Lower lobe of right lung (tissue), 2 donors: Measurements from ENCODE around the gene MGAT3. TPM values are rescaled to one million over a fixed set of nuclear protein-coding genes. Genes with fewer than 3 reads are reported as not detected.

Source experiments
- ATAC-seq, 2 donors: fragments of 200-7000 bp; cut with Tn5 transposase; one replicate each; pipeline ENCODE4 v1.9.1; 2020 to 2022; ENCODE audit warnings: mild to moderate bottlenecking in 2 of 2, moderate library complexity in 2 of 2
- DNase-seq: peaks from one replicate; pipeline ENCODE4 v3.0.0-alpha.2; 2020
- H3K27ac ChIP-seq: fragments of 200-600 bp; one replicate; pipeline ENCODE4 v1.8.0; 2022
- H3K27me3 ChIP-seq: fragments of 200-600 bp; one replicate; pipeline ENCODE4 v1.8.0; 2022; ENCODE audit warnings: low read depth
- H3K36me3 ChIP-seq: fragments of 200-600 bp; one replicate; pipeline ENCODE4 v1.8.0; 2022; ENCODE audit warnings: mild to moderate bottlenecking
- H3K4me1 ChIP-seq: fragments of 200-600 bp; one replicate; pipeline ENCODE4 v1.8.0; 2022
- H3K4me3 ChIP-seq: fragments of 200-600 bp; one replicate; pipeline ENCODE4 v1.8.0; 2022; ENCODE audit warnings: mild to moderate bottlenecking
- H3K9me3 ChIP-seq: fragments of 200-600 bp; one replicate; pipeline ENCODE4 v1.8.0; 2022
- CTCF ChIP-seq: fragments of 200-600 bp; IDR thresholded peaks from one replicate; pipeline ENCODE4 v1.8.0; 2022; ENCODE audit warnings: antibody characterized with exemption, mild to moderate bottlenecking
- intact Hi-C: fragments of 100-400 bp; cut with DNase I; formaldehyde crosslinking; loops from one replicate; pipeline ENCODE4 v1.11.0; 2022
- total RNA-seq: library from RNA; stranded (reverse); fragmentation: NEBNext Ultra II Directional; extraction: Animal tissue kit (Norgen Biotek cat#: 25700); gene quantifications from one replicate; pipeline ENCODE4 v1.2.1, GENCODE V29; 2021
- donor health status: DM: no; HTN: yes; CAD: no; lungs with severe emphysema.

Gene MGAT3
- total RNA-seq, 1 donor from 2014 or later = 41.5 TPM

GRCh38 chr22:39443398-39443797 lies 13.4 kb upstream of the MGAT3 start:
- ATAC-seq (no peak), DNase-seq (no peak)
- intact Hi-C loops = no loop called here
- Histone ChIP-seq H3K36me3 (no peaks in the 10 kb centered on the region), H3K27ac (no peak overlapping the region), H3K27me3 (peaks cover 26% of the 10 kb centered on the region), H3K4me3 (no peak overlapping the region), H3K9me3 (no peaks in the 10 kb centered on the region), H3K4me1 (peaks cover 5% of the 10 kb centered on the region)
- TF ChIP-seq CTCF = no peak

DNA sequence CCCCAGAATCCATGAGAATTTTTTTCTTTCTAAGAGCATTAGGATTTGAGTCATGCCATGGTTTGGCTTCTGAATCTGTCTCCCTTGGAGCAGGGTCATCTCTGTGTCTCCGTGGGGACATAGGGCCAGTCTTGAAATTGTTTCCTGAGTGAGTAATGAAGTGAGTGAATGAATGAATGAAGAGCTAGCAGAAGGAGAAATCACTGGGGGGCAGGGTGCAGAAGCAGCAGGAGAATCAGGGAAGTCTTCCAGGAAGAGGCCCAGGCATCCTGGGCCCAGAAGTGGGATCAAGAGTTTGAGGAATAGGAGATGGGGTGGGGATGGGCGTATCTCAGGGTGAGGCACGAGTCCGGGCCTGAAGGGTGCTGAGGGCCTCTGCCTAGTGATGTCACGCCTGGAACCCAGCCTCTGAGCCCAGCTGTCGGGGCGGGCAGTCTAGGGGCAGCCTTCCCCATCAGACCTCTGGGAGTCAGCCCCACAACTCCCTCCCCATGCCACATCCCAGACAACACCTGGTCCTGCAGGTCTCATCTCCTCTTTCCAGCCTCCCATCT lies 12.5 kb upstream of the MGAT3 start:
- H3K36me3 ChIP-seq = no peaks in the 10 kb centered on the region
- H3K27ac ChIP-seq = no peak overlapping the region
- intact Hi-C loops = no loop called here
- DNase-seq (no peak), ATAC-seq (no peak)
- H3K4me1 ChIP-seq = peaks cover 5% of the 10 kb centered on the region
- H3K27me3 ChIP-seq = peaks cover 26% of the 10 kb centered on the region
- no peak for TF ChIP-seq CTCF
- no peaks in the 10 kb centered on the region for H3K9me3 ChIP-seq
- H3K4me3 ChIP-seq = no peak overlapping the region

DNA sequence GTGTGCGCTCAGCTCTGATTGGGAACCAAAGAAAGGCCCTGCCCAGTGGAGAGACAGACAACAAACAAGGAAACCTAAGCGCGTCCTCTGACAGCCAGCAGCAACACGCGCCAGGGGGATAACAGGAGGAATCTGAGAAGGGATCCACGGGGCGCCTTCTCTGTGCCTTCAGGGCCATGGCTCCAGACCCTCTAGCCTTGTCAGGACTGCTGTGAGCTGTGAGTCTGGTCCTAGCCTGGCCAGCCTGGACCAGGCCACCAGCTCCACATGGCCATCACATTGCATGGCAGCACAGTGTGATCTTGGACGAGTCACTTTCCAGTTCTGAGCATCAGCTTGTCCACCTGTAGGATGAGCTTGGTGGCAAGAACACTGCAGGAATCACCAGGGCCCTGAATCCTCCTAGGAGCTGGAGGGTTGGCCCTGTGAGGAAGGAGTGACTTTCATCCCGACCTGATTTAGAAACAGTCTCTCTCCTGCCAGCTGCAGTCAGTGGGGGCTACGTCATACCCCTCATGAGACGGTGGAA lies 11.8 kb upstream of the MGAT3 start:
- intact Hi-C loops = no loop called here
- H3K9me3 ChIP-seq = no peaks in the 10 kb centered on the region
- H3K4me3 ChIP-seq = no peak overlapping the region
- H3K27ac ChIP-seq = no peak overlapping the region
- TF ChIP-seq CTCF = no peak
- DNase-seq (no peak), ATAC-seq (no peak)
- no peaks in the 10 kb centered on the region for H3K36me3 ChIP-seq
- peaks cover 21% of the 10 kb centered on the region for H3K27me3 ChIP-seq
- peaks cover 5% of the 10 kb centered on the region for H3K4me1 ChIP-seq

DNA sequence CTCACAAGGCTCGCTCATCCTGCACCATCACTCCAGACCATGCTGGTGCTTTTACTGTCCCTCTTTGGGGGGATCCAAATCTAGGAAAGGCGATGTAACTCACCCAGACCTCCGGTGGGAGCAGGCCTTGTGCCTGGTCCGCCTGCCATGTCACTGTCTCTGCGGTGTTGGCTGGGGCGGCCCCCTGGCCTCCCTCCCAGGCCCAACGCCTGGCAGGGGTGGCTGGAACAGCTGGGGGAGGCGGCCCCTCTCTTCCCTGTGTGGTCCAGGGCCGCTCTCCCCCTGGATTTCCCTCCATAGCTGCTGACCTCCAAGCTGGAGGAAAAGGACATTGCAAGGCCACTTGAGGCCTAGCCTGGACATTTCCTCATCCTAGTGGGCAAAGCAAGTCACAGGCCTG lies 11.1 kb upstream of the MGAT3 start:
- ATAC-seq = no peak
- H3K4me1 ChIP-seq = peaks cover 5% of the 10 kb centered on the region
- H3K4me3 ChIP-seq = no peak overlapping the region
- intact Hi-C loops = no loop called here
- peaks cover 15% of the 10 kb centered on the region for H3K27me3 ChIP-seq
- no peak for DNase-seq
- TF ChIP-seq CTCF = no peak
- H3K36me3 ChIP-seq = no peaks in the 10 kb centered on the region
- H3K27ac ChIP-seq = no peak overlapping the region
- no peaks in the 10 kb centered on the region for H3K9me3 ChIP-seq

DNA sequence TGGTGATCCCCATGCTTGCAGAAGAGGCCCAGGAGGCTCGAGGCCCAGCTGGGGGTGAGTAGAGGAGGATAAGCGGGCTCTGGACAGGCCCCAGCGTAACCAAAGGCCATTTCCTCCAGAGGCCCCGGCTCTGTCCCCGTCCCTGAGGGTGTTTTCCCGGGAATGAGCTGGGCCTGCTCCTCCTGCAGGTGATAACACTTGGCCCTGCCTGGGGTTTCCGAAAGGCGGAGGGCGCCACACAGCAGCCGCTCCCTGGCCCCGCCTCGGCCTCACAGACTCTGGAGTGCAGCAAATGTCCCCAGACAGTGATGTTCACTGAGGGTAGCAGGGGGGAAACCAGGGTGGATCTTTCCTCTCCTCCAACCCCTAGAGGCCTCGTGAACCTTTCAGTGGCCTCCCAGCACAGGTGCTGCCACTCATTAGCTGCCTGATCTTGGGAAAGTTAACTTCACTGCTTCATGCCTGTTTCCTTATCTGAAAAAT lies 10.5 kb upstream of the MGAT3 start:
- TF ChIP-seq CTCF = no peak

More for the DNA sequence above, 10.5 kb upstream of the MGAT3 start:
- Histone ChIP-seq H3K36me3 (no peaks in the 10 kb centered on the region), H3K27me3 (peaks cover 9% of the 10 kb centered on the region), H3K4me1 (peaks cover 5% of the 10 kb centered on the region), H3K27ac (no peak overlapping the region), H3K4me3 (no peak overlapping the region), H3K9me3 (no peaks in the 10 kb centered on the region)
- peak in 1 of 2 donors; percentile 15 for ATAC-seq
- intact Hi-C loops = no loop called here
- DNase-seq = no peak
